IPS-18c (cell line): ENCODE measurements around the gene TBC1D32.
"Not testable (repeated sequence)": the region's sequence is repeated elsewhere in the genome, so short reads cannot be mapped to it uniquely, and the experiment has no call there.

Experiments
- H3K4me3 ChIP-seq: 2 replicates; pipeline ENCODE4 v1.7.0; 2013; ENCODE audit warnings: low read depth, mild to moderate bottlenecking, low read length, moderate library complexity; ENCODE audit not compliant: insufficient read depth
- H3K9me3 ChIP-seq: one replicate; pipeline ENCODE4 v1.6.1; 2013; ENCODE audit warnings: mild to moderate bottlenecking, low read length, moderate library complexity; ENCODE audit not compliant: control insufficient read depth, insufficient read depth

Gene TBC1D32, protein sequence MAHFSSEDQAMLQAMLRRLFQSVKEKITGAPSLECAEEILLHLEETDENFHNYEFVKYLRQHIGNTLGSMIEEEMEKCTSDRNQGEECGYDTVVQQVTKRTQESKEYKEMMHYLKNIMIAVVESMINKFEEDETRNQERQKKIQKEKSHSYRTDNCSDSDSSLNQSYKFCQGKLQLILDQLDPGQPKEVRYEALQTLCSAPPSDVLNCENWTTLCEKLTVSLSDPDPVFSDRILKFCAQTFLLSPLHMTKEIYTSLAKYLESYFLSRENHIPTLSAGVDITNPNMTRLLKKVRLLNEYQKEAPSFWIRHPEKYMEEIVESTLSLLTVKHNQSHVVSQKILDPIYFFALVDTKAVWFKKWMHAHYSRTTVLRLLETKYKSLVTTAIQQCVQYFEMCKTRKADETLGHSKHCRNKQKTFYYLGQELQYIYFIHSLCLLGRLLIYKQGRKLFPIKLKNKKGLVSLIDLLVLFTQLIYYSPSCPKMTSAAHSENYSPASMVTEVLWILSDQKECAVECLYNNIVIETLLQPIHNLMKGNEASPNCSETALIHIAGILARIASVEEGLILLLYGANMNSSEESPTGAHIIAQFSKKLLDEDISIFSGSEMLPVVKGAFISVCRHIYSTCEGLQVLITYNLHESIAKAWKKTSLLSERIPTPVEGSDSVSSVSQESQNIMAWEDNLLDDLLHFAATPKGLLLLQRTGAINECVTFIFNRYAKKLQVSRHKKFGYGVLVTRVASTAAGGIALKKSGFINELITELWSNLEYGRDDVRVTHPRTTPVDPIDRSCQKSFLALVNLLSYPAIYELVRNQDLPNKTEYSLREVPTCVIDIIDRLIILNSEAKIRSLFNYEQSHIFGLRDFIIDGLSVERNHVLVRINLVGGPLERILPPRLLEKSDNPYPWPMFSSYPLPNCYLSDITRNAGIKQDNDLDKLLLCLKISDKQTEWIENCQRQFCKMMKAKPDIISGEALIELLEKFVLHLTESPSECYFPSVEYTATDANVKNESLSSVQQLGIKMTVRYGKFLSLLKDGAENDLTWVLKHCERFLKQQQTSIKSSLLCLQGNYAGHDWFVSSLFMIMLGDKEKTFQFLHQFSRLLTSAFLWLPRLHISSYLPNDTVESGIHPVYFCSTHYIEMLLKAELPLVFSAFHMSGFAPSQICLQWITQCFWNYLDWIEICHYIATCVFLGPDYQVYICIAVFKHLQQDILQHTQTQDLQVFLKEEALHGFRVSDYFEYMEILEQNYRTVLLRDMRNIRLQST

DNA sequence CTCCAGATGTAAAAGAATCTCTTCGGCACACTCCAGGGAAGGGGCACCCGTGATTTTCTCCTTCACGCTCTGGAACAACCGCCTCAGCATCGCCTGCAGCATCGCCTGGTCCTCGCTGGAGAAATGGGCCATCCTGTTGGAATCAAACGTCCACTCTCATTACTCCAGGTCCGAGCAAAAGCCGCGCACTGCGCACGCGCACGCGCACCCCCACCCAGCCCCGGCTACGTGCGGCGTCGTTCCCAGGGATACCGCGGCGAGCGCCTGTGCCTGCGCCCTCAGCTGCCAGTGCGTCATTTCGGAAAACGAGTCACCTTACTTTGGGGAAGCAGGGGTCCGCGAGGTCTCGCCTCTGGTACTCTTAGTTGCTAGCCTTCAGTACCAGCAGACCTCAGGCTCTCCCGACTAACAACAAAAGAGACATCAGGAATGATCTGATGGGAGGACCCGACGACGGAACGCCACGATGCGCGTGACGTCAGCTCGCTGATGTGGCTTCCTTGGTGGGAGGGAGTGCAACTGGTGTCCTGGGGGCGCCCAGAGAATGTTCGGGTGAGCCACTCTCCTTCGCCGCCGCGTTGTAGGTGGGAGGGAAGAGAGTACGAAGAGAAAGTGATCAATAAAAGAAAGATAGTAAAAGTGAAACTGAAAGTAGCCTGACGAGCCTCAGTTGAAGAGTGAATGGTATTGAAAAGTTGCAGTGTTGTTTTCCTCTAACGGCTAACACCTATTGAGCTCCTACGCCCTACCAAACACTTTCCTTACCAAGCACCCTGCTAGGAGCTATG, at the start of gene TBC1D32:
TBC1D32 (minus strand) TSS at position 182 of the 788 bp plus-strand sequence; CDS start at position 132, 50 bp downstream.
- peak within 1 kb of the TSS; percentile 66 for H3K4me3 ChIP-seq

DNA sequence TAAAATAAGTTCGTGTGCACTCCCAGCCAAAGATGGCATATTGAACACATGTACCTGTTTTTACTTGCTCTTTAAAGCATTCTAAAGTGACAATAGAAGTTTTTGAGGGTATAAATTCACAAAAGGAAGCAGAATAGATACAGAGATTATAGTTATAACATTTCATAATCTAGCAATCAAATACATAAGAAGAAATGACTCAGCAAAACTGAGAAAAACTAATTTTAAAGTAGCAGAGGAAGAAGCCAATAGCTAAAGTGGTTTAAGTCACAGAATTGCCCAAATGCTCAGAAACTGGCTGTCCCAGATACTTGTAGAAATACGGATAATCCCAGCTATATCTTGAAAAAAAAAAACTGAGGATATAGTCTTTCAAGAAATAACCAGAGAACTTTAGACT, 49.2 kb upstream of the TBC1D32 start:
- Histone ChIP-seq H3K4me3 (no peak overlapping the region), H3K9me3 (no peaks in the 10 kb centered on the region)

More for the DNA sequence above, at the start of gene TBC1D32:
- H3K9me3 ChIP-seq: no peaks in the 10 kb centered on the region

DNA sequence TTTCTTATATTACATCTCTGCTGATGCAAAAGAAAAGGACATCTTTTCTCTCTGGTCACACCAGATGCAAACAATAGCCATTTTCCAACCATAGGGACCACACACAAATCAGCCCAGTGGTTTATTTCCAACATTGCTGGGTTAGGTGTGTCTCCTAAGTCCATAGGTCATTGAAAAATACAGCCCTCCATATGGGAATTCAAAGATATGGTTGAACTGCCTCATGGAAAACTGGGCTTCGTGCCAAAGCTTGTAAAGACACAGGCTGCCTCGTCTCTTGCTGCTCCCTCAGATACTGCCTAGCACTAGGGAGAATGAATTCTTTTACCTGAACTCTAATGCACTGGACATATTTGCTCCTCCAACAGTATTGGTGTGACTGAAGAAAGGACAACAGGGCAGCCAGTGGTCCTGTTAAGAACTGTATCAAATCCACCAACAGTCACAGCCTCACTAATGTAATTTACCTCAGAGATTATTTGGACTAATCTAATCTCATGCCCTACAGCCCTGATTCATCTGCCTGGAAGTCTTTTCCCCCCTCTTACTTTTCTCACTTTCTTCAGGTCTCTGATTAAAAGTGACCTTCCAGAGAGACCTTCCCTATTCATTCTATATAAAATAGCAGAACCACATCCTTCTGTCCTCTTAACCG, 48.3 kb upstream of the TBC1D32 start:
- H3K9me3 ChIP-seq: no peaks in the 10 kb centered on the region
- H3K4me3 ChIP-seq: no peak overlapping the region

DNA sequence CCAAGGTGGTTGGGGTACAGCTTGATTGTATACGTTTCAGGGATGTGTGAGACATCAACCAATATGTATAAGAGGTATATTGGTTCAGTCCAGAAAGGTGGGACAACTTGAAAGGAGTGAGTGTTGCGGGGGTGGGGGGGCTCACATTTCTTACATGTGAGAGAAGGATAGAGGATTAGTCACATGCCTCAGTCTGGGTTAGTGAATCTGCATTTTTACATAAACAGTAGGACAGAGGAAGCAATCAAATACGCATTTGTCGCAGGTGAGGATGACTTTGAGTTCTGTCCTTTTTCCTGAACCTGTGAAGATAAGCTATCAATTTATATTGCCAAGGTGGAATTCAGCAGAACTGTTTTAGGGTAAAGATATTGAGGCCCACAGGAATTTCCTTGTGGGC, 42.1 kb upstream of the TBC1D32 start:
- no peak overlapping the region for H3K4me3 ChIP-seq

DNA sequence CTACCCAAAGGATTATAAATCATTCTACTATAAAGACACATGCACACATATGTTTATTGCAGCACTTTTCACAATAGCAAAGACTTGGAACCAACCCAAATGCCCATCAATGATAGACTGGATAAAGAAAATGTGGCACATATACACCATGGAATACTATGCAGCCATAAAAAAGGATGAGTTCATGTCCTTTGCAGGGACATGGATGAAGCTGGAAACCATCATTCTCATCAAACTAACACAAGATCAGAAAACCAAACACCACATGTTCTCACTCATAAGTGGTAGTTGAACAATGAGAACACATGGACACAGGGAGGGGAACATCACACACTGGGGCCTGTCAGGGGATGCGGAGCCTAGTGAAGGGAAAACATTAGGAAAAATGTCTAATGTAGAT, 39.9 kb upstream of the TBC1D32 start:
- not testable (repeated sequence) for H3K9me3 ChIP-seq, H3K4me3 ChIP-seq

More for the DNA sequence above, 42.1 kb upstream of the TBC1D32 start:
- no peaks in the 10 kb centered on the region for H3K9me3 ChIP-seq

DNA sequence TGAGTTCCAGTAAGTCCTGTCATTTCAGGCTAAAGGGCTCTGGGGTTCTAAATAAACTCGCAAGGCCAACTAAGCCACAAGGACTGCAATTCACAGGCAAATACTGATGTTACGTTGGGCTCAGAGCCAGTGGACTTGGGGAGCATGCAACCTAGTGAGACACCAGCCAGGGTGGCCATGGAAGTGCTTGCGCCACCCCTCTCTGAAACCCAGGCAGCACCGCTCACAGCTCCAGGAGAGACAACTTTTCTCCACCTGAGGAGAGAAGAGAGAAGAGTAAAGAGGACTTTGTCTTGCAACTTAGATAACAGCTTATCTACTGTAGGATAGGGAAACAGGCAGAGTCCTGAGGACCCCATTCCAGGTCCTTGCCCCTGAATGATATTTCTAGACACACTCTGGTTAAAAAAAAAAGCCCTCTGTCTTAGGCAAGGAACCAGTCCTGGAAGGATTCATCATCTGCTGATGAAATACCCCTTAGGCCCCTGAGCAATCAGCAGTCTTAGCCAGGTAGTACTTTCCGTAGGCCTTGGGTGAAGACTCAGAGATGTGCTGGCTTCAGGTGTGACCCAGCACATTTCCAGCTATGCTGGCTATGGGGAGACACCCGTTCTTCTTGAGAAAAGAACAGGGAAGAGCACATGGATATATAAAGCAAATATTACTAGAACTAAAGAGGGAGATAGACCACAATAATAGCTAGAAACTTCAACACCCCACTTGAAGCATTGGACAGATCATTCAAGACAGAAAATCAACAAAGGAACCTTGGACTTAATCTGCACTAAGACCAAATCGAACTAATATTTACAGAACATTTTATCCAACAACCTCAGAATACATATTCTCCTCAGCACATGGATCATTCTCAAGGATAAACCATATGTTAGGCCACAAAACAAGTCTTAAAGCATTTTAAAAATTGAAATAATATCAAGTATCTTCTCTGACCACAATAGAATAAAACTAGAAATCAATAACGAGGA, 31.5 kb upstream of the TBC1D32 start:
- no peaks in the 10 kb centered on the region for H3K9me3 ChIP-seq
- no peak overlapping the region for H3K4me3 ChIP-seq

DNA sequence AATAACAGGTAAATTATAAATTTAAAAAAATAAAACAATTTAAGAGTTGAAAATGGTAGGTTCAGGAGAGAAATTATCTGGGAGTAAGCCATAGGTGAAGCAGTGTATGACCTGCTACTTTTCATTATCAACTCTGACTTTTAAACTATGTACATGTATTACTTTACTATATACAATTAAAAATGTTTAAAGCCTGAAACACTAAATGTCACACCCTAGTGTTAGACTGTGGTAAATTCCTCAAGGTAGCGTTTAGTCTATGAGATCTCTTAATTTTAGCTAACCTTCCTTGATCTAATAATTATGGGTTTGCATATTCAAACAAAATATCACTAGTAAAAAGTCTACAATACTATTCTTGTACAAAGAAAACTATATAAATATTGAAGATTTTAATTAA, 22.3 kb upstream of the TBC1D32 start:
- H3K4me3 ChIP-seq: no peak overlapping the region

DNA sequence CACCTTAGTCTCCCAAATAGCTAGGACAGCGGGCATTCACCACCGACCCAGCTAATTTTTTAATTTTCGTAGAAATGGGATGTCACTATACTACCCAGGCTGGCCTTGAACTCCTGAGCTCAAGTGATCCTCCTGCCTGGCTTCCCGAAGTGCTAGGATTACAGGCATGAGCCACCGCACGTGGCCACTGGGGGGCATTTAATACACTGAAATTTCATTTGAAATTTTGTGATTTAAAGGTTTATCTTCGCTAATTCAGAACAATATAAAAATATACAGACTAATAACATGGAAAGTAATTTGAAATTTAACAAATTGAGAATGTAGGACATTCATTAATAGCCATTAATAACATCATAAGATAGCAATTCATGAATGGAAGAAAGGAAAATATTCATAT, 20.5 kb upstream of the TBC1D32 start:
- no peaks in the 10 kb centered on the region for H3K9me3 ChIP-seq
- no peak overlapping the region for H3K4me3 ChIP-seq

More for the DNA sequence above, 22.3 kb upstream of the TBC1D32 start:
- H3K9me3 ChIP-seq: no peaks in the 10 kb centered on the region

DNA sequence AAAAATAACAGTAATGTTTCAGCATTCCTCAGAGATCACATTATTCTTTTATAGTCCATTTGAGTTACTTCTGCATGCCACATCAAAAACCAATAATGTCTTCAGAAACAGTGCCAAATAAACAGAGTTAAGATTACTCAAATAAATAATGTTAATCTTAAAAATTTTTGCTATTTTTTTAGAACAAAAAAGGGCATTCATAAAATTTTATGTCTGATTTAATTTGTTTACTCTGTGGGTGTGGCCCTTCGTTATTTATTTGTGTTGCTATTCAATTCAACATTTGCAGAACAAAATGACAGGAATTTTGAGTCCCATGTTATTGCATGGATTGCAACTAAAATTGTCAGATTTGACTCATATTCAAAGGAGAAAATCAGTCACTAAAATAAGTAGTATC, 18.7 kb upstream of the TBC1D32 start:
- H3K9me3 ChIP-seq: no peaks in the 10 kb centered on the region
- H3K4me3 ChIP-seq: no peak overlapping the region

DNA sequence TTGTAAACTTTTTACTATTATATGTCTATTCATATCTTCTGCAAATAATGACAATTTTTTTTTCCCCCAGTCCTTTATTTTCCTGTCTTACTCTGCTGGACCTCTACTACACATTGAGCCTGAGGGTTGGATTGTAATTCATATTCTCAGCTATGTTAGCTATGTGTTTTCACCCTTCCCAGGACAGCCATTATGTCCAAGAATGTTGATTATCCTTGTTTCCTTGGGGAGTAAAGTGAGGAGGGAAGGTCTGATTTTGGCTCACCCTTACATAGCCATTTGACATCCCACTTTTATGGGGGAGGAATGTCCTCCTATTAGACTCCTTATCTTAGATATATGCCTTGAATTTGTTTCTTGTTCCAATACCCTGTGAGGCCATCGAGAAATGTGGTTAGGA, 17.6 kb upstream of the TBC1D32 start:
- Histone ChIP-seq H3K9me3 (no peaks in the 10 kb centered on the region), H3K4me3 (no peak overlapping the region)

DNA sequence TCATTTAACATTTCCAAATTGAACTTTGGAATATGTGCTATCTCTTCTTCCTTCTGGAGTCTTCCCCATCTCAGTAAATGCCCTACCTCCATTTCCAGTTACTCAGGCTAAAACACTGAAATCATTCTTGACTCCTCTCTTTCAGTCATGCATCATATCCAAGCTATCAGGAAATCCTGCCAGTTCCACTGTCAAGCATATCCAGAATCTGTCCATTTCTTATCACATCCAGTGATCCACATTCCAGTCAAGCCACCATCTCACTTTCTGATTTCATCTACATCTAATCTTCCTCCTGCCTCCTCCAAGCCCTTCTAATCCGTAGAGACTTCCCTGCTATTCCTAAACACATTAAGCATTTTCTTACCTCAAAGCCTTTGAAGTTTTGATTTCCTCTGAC, 15.3 kb upstream of the TBC1D32 start:
- no peak overlapping the region for H3K4me3 ChIP-seq
- H3K9me3 ChIP-seq: no peaks in the 10 kb centered on the region

DNA sequence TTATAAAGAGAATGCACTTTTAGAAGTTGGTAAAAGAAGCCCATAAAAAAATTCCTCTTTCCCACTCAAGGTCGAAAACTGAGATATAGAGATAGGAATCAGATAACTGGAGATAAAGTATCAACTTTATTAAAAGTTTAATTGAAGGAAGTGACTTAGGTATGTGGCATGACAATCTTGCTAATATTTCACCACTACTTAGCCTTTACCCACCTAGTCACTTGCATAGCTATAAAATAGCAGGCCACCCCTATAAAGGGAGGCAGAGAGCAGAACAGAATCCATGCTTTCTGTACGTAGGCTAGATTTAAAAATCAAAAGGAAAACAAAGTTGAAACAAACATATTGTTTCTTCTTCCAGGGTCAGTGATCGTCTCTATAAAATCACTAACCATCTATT, 13.2 kb upstream of the TBC1D32 start:
- Histone ChIP-seq H3K9me3 (no peaks in the 10 kb centered on the region), H3K4me3 (no peak overlapping the region)

DNA sequence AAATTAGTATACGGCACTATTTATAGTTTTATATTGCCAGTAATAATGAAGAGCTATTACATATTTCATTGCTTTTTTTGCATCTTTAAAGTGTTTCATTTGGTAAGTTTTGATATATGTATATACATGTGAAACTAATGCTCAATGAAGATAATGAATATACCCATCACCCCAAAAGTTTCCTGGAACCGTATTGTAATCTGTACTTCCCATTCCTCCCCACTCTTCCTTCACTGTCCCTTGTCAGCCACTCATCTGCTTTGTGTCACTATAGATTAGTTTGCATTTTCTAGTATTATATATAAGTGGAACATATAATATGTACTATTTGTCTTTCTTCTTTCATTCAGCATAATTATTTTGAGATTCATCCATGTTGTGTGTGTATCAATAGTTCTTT, 10.3 kb upstream of the TBC1D32 start:
- Histone ChIP-seq H3K9me3 (no peaks in the 10 kb centered on the region), H3K4me3 (no peak overlapping the region)

DNA sequence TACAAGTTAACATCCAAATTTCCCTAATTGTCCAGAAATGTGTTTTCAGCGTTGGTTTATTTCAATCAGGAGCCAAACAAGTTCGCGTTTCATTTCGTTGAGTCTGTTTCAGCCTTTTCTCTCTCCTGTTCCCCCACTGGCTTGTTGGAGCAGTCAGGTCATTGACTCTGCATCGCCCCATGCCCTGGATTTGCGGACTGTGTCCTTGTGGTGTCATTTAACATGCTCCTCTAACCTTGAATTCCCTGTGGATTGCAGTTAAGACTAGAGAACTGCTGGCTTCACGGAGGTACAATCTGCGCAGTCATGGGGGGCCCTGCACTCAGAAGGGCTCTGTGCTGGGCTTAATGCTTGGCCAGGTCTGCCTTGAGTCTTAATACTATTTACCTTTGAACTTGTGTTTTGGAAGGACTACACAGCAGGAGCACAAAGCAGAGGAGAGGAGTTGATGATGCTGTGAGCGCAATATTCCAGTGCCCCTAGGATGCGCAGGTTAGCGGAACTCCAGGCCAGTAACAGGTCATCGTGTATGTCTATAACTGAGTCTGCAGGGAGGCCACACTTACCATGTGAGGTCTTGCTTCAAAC, 5.5 kb upstream of the TBC1D32 start:
- H3K9me3 ChIP-seq: no peaks in the 10 kb centered on the region
- no peak overlapping the region for H3K4me3 ChIP-seq

DNA sequence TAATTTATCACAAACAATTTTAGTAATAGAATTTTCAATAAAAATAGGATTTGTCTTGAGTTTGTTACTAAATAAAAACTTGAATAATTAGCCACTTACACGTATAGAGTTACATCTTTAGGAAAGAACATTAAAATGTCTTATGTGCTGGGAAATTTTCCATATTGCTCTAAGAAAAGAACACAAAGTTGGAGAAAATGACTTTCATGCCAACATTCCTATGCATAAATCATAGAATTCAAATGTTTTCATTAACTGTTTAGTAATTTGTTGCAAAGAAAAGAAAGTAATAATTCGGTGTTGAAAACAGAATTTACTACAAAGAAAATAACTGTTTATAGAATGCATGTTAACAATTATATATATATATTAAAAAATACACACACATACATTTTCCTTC, 4.7 kb upstream of the TBC1D32 start:
- H3K9me3 ChIP-seq: no peaks in the 10 kb centered on the region
- no peak overlapping the region for H3K4me3 ChIP-seq
